Stimulated activated CD4-positive, alpha-beta T cell treated with anti-CD3 and anti-CD28 coated beads, Interleukin-15, amount 100 ng/mL, for 24 hours (primary cell): ENCODE results near the gene TFF1.
"Not testable (repeated sequence)": the region's sequence is repeated elsewhere in the genome, so short reads cannot be mapped to it uniquely, and the experiment has no call there.

Experiments
- DNase-seq: peaks from one replicate; pipeline ENCODE4 v3.0.0-alpha.2; 2020

TFF1 gene

DNA sequence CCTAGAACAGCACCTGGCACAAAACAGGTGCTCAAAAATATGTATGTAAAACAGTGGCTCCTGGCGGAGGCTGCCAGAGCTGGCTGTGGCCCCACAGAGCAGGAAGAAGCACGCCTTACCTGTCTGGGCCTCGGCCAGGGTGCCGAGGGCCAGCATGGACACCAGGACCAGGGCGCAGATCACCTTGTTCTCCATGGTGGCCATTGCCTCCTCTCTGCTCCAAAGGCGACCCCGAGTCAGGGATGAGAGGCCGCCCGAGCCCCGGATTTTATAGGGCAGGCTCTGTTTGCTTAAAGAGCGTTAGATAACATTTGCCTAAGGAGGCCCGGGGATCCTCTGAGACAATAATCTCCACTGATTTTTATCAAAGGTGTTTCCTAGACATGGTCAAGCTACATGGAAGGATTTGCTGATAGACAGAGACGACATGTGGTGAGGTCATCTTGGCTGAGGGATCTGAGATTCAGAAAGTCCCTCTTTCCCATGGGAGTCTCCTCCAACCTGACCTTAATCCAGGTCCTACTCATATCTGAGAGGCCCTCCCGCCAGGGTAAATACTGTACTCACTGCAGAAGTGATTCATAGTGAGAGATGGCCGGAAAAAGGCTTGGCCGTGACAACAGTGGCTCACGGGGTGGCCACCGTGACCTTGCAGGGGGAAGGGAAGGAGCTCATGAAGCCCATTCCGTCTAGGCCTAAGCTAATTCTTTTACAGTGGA, at the start of gene TFF1:
Gene TFF1, minus strand, starts transcription at position 244 of the 719 bp plus-strand sequence. Its CDS starts 40 bp downstream, at position 204.
- no peak for DNase-seq

GRCh38 chr21:42414928-42415769, 48.8 kb upstream of the TFF1 start:
- peak; percentile 98 for DNase-seq

DNA sequence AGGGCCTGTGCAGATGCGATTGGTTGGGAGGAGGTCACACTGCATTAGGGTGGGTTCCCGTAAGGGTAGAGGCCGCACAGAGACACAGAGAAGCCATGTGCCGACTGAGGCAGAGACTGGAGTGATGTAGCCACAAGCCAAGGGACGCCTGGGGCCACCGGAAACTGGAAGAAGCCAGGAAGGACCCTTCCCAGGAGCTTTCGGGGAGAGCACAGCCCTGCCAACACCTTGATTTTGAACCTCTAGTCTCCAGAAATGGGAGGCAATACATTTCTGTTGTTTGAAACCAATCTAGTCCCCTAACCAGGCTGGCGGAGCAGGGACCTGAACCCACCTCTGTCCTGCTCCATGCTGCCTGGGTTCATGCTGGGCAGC, 48.2 kb upstream of the TFF1 start:
- DNase-seq, result no peak

GRCh38 chr21:42414066-42414465, 47.7 kb upstream of the TFF1 start:
- no peak for DNase-seq

DNA sequence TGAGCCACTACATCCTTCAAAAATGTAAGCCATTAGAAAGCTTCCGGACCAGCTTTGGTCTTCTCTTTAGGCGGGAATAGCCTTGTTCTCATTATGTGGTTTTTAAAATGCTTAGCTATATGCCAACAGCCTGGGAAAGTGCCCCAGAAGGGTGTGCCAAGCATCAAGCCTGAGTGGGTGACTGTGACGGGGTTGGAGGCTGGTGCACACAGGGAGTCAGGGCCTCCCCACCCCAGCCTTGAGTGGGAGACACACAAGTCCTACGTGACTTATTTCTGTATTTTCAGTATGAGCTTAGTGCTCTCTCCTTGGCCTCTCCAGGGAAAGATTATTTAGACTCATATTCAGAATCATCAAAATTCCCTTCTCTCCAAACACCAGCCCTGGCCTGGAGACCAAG, 47.2 kb upstream of the TFF1 start:
- peak; percentile 69 for DNase-seq

DNA sequence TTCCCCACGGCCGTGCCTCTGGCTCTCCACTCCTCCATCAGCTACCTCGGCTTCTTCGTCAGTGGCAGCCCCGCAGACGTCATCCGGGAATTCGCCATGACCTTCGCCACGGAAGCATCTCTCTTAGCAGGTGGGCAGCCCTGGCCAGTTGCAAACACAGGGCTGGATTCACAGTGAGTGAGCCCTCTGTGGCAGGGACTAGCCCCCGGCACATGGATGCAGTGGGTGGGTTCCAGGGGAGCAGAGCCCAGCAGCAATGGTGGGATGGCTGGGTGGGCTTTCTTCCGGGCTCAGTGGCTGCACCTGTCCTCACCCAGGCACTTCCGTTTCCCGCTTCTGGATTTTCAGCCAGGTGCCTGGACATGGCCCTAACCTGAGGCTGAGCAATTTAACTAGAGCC, 46.8 kb upstream of the TFF1 start:
- no peak for DNase-seq

DNA sequence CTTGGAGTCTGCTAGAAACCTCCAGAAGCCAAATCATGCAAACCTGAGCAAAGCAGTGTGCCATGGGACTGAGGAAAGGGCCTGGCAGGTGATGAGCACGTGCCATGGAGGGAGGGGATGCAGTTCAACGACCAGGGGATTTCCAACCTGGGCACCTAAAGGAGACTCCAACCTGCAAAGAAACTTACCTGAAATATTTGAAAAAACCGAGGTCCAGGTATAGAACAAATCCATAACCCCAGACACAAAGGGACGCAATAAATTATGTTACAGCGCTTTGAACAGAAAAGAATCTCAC, 46.2 kb upstream of the TFF1 start:
- no peak for DNase-seq

DNA sequence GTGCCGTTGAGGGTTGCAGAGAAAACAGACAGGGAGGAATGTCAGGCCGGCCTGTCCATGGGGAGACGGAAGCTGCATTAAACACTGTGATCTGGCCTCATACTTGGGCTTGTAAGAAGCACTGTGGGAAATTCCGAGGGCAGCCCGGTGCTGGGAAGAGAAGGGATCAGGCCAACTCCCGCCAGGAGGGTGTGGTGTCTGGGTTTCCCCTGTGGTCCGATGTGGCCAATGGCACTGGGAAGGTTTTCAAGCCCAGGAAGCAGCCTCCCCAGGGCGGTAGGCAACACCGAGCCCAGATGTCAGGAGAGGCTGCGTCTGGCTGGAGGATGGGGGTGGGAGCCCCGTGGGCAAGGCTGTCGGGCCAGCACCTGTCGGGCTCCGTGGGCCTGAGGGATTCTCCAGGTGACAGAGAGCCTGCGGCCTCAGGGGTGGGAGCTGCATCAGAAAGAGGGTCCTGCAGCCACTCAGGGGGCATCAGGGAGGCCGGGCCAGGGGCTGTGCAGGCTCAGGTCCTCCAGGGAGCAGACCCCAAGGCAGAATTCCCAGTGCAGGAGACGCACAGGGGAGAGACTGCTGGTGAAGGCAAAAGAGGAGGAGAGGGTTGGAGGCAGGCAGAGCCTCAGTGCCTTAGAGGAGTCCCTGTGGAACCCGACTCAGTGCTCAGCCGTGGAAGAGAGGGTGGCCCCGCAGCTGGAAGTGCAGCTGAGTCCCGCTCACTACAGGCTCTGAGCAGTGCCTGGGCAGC, 45.7 kb upstream of the TFF1 start:
- DNase-seq, result no peak

GRCh38 chr21:42411197-42411869, 45.0 kb upstream of the TFF1 start:
- peak; percentile 54 for DNase-seq

- DNase-seq, result no peak
Observed at GRCh38 chr21:42409366-42409765, 43.0 kb upstream of the TFF1 start.

DNA sequence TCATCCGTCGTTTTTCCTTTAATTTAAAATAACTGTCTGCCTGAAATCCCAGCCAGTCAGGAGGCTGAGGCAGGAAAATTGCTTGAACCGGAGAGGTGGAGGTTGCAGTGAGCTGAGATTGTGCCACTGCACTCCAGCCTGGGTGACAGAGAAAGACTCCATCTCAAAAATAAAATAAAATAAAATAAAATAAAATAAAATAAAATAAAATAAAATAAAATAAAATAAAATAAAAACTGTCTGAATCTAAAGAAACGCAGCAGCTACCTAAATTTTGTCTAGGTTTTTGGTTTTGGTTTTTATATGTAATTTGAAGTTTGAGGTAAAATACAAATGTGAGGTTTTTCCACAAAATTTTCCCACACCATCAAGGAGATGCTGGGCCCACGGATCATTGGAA, 42.4 kb upstream of the TFF1 start:
- DNase-seq, result not testable (repeated sequence)

- no peak for DNase-seq
Observed at GRCh38 chr21:42407476-42407875, 41.1 kb upstream of the TFF1 start.

- DNase-seq, result no peak
Observed at GRCh38 chr21:42406866-42407265, 40.5 kb upstream of the TFF1 start.

DNA sequence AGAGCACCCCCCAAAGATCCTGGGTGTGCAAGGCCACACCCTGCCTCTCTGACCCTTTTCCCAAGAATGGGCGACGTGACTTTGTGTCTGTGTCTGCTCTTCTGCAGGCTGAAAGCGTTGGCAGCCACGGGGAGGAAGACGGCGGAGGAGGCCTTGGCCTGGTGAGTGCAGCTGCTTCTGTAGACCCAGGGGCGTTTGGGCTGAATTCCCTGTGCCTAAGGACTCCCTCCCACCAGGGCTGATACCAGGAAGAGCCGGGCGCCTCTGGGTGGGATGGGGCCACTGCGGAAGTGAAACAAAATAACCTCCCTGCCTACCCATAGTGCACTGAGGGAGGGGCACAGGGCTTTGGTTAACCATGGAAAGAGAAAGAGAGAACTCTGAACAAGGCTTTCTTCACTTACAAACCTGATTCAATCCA, 39.9 kb upstream of the TFF1 start:
- DNase-seq, result peak; percentile 73

DNA sequence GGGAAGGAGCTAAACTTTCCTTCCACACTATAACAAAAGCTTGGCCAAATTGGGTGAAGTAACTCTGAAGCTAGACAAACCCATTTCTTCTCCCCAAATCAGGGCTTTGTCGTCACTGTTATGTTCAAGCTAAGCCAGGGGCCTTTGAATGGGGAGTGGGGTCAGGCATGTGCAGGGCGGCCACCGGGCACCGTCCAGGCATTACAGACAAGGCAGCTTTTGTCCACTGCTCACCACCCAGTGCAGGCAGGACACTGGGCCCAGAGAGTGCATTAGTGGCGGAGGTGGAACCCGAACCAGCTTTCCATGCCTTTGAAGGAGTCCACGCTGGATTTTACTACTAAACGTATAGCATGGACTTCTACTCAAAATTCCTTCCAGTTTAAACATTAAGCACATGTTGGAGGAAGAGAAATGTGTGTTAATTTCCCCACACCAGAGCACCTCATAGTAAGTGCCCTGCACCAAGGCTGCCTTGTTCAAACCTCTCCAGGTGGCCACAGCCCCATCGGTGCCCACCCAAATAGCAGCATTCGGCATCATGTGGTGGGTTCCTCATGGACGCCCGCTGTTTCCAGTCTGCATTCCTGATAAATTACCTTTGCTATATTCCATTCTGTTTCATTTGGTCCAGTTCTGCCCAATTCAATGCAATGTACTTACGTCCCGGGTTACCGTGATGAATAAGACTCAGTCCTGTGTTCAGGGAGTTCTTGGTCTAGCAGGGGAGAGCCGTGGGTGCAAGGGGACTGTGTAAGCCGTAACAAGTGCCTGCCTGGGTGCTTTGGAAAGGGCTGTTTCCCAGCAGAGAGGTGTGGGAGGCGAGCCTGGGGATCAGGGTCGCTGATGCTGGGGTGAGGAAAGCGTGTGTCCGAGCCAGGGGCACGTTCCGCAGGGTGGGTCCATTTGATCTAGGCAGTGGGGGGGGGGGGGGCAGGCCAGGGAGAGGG, 39.0 kb upstream of the TFF1 start:
- no peak for DNase-seq

DNA sequence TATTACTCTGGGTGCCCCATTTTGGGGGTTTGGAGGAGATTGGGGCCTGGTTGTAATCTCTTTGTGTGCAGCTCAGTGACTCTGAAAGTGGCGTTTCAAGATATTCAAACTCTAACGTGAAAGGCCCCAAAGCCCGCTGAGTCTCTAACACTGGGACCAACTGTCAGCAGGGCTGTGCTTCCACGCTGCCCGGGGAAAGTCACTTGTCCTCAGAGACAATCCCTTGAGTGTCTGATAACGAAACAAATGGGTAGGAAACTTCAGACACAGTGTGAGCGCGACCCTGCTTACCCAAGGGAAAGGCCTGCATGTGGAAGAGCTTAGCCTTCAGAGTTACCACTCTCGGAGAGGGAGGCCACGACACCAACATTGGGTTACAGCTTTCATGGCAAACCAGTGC, 38.2 kb upstream of the TFF1 start:
- DNase-seq, result peak; percentile 51

DNA sequence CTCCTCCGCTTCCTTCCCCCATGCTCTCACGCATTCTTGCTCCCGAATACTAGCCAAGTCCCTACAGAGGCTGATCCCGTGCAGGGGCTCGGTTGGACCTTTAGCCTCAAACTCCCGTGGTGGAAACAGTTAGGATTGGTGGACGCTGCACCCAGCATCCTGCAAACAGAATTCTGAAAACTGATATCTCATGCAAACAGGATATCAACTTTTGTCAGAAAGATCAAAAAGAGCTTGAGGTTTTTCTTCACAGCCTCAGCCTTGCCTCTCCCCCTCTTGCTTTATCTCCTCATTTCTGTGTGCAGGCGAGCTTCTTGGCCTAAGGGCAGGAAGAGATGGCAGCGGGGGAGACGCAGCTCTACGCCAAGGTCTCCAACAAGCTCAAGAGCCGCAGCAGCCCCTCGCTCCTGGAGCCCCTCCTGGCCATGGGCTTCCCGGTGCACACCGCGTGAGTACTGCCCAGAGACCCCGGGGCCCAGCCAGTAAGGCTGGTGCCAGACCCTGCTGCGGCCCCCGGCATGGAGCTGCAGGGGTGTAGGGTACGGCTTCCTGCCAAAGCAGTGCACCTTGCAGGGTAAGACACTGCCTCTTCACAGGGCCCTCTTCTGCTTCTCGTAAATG, 37.4 kb upstream of the TFF1 start, which contains the start of gene UBASH3A:
Gene UBASH3A, plus strand, starts transcription at position 292 of the 621 bp plus-strand sequence. Its CDS starts 44 bp downstream, at position 336.
- peak; percentile 50 for DNase-seq

- DNase-seq, result no peak
Observed at GRCh38 chr21:42401820-42402251, 35.5 kb upstream of the TFF1 start.

DNA sequence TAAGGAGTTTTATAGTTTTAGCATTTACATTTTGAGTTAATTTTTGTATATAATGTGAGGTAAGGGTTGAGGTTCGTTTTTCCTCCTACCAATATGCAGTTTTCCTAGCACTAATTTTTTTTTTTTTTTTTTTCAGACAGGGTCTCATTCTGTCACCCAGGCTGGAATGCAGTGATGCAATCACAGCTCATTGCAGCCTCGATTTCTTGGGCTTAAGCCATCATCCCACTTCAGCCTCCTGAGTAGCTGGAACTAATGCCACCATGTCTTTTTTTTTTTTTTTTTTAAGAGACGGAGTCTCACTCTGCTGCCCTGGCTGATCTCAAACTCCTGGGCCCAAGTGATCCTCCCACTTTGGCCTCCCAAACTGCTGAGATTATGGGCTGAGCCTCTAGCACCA, 34.8 kb upstream of the TFF1 start:
- DNase-seq, result no peak

DNA sequence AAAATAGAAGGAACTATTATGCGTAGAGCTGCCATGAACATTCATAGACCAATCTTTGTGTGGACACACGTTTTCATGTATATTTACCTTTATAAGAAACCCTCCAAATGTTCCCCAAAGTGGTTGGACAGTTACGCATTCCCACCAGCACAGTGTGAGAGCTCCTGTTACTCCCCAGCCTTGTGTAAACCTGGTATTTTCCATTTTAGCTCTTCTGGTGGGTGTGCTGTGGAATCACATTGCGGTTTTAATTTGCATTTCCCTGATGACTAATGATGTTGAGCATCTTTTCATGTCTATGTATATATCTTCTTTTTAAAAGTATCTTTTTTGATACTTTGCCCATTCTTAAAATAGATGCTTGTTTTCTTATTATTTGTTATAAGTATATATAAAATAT, 34.2 kb upstream of the TFF1 start:
- DNase-seq, result no peak

DNA sequence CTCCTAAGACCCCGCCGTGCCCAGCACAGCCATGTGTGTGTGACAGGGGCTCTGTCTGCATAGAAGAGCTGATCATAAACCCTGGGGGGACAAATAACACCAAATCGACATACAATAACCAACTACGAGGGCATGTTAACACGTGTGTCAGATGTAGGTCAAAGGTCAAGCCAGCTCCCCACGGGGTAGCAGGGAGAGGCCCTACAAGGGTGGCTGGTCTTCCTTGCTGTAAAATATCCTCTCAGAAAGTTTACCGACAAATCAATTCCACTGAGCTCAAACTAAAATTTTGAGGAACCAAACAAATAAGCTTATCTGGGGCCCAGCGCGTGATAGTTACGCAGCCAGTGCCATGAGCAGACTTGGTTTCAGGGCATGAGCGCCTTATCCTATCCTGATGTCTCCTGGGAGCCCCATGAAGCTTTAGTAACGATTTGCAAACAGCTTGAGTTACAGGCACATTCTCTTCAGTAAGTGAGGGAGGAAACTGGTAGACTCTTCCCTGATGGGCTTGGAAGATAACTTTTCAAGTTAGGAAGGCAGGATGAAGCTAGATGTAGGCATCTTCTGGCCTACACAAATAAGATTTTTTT, 32.2 kb upstream of the TFF1 start:
- DNase-seq, result no peak
